HepG2 (cell line): ENCODE results near the gene TMEM223. TPM values are rescaled to one million over a fixed set of nuclear protein-coding genes. Genes with fewer than 3 reads are reported as not detected.

Experiments used
- CC2D1A ChIP-seq: sonication (generic); formaldehyde crosslinking; IDR thresholded peaks from 2 replicates; pipeline ENCODE4 v1.8.1; 2023; ENCODE audit warnings: mild to moderate bottlenecking, missing genetic modification reagents
- CHD2 ChIP-seq: IDR thresholded peaks from 2 replicates; pipeline ENCODE4 v1.6.1; 2011; ENCODE audit warnings: low read depth, low read length, improper control_type of control experiment
- GFI1 ChIP-seq: sonication (generic); formaldehyde crosslinking; IDR thresholded peaks from 2 replicates; pipeline ENCODE4 v1.5.0; 2020; ENCODE audit warnings: missing genetic modification reagents, mild to moderate bottlenecking, borderline replicate concordance
- HHEX ChIP-seq: IDR thresholded peaks from 2 replicates; pipeline ENCODE4 v1.6.1; 2016; ENCODE audit warnings: control low read depth
- HOXD1 ChIP-seq: sonication (generic); formaldehyde crosslinking; IDR thresholded peaks from 2 replicates; pipeline ENCODE4 v1.5.0; 2020; ENCODE audit warnings: missing genetic modification reagents
- MXD4 ChIP-seq: IDR thresholded peaks from 2 replicates; pipeline ENCODE4 v1.6.1; 2016; ENCODE audit warnings: mild to moderate bottlenecking, missing biosample characterization, missing genetic modification reagents
- PAX8 ChIP-seq: sonication (generic); formaldehyde crosslinking; IDR thresholded peaks from 2 replicates; pipeline ENCODE4 v1.8.0; 2022; ENCODE audit warnings: mild to moderate bottlenecking, missing genetic modification reagents, borderline replicate concordance
- RXRB ChIP-seq: IDR thresholded peaks from 2 replicates; pipeline ENCODE4 v1.6.1; 2016; ENCODE audit warnings: borderline replicate concordance, missing genetic modification reagents, missing compliant biosample characterization
- SATB2 ChIP-seq: sonication (generic); formaldehyde crosslinking; IDR thresholded peaks from 2 replicates; pipeline ENCODE4 v1.5.0; 2020; ENCODE audit warnings: missing genetic modification reagents
- SOX6 ChIP-seq, 2 experiments: fragments of 450-650 bp in 1 of 2; sonication (generic) in 1 of 2; formaldehyde crosslinking in 1 of 2; IDR thresholded peaks; 2 replicates each; pipeline versions ENCODE4 v1.4.0 to v1.6.1; 2017 to 2020; ENCODE audit warnings: antibody characterized with exemption in 1 of 2, mild to moderate bottlenecking in 1 of 2, missing genetic modification reagents in 1 of 2
- U2AF1 ChIP-seq: fragments of 200-400 bp; formaldehyde crosslinking; optimal IDR thresholded peaks from 2 replicates; pipeline ENCODE3; 2017; ENCODE audit warnings: mild to moderate bottlenecking, low read depth, low read length
- YY1 ChIP-seq: IDR thresholded peaks from 2 replicates; pipeline ENCODE4 v1.6.1; 2011; ENCODE audit warnings: low read length, low read depth, moderate library complexity, mild to moderate bottlenecking; ENCODE audit not compliant: insufficient read depth, insufficient replicate concordance
- ZMYM3 ChIP-seq: sonication (generic); formaldehyde crosslinking; IDR thresholded peaks from 2 replicates; pipeline ENCODE4 v1.5.1; 2020; ENCODE audit warnings: mild to moderate bottlenecking, missing genetic modification reagents
- ZNF138 ChIP-seq: sonication (generic); formaldehyde crosslinking; IDR thresholded peaks from 2 replicates; pipeline ENCODE4 v1.5.0; 2020; ENCODE audit warnings: mild to moderate bottlenecking, low read depth, missing genetic modification reagents
- polyA plus RNA-seq, 8 experiments: library from polyadenylated mRNA; depleted of rRNA in 3 of 8; stranded (reverse) in 7 of 8; unstranded in 1 of 8; fragments of >200 nt; fragmentation: Illumina TruSeq in 4 of 8; extraction: Trizol in 4 of 8; gene quantifications; 2 replicates each; pipeline versions ENCODE4 v1.2.1 to v1.2.3, GENCODE V29; 2011 to 2016; ENCODE audit warnings: low read depth in 4 of 8, missing spikeins in 1 of 8, mixed read lengths in 1 of 8; ENCODE audit not compliant: insufficient read depth in 1 of 8
- total RNA-seq, 5 experiments: library from RNA; depleted of rRNA; stranded (reverse); fragments of >200 nt; fragmentation: Illumina TruSeq; extraction: Trizol; gene quantifications; 2 replicates each; pipeline ENCODE4 v1.2.3, GENCODE V29; 2016; ENCODE audit warnings: low read depth in 1 of 5
- TF ChIP-seq, protein P1 (sequence below), 2 experiments: IDR thresholded peaks; 2 replicates each; pipeline ENCODE4 v1.6.1; 2011 to 2012; ENCODE audit warnings: low read length in 2 of 2, borderline replicate concordance in 1 of 2, low read depth in 1 of 2, mild to moderate bottlenecking in 1 of 2, moderate library complexity in 1 of 2
- TF ChIP-seq, protein P2 (sequence below): sonication (generic); formaldehyde crosslinking; IDR thresholded peaks from 2 replicates; pipeline ENCODE4 v1.4.0; 2020; ENCODE audit warnings: missing genetic modification reagents
- TF ChIP-seq, protein P3 (sequence below): sonication (generic); formaldehyde crosslinking; IDR thresholded peaks from 2 replicates; pipeline ENCODE4 v1.4.0; 2020; ENCODE audit warnings: missing genetic modification reagents, borderline replicate concordance
- TF ChIP-seq, protein P4 (sequence below): sonication (generic); formaldehyde crosslinking; conservative IDR thresholded peaks from 2 replicates; pipeline ENCODE4 v1.5.0; 2020; ENCODE audit warnings: missing genetic modification reagents

The TMEM223 gene
- total and polyA plus RNA-seq, 2 of the 13 experiments (the other 11 are each of a cell fraction or from before 2014, with no cell fraction given) = 19.5 to 24.9 TPM

DNA sequence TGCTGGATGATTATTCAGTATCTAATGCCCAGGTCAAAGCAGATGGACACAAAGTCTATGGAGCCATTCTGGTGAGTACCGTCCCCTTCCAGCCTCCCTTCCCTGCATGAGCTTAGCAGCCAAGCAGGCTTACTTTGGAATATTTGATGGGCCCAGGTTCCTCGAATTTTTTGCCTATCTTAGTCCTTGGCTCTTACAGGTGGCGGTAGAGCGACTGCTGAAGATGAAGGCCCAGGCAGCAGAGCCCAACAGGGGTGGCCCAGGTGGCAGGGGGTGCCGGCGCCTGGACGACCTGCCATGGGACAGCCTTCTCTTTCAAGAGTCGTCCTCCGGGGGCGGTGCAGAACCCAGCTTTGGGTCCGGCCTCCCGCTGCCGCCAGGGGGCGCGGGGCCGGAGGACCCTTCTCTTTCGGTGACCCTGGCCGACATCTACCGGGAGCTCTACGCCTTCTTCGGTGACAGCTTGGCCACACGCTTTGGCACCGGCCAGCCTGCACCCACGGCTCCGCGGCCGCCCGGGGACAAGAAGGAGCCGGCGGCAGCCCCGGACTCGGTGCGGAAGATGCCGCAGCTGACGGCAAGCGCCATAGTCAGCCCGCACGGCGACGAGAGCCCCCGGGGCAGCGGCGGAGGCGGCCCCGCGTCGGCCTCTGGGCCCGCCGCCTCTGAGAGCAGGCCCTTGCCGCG lies 5.3 kb downstream of the TMEM223 start (continued):
- TF ChIP-seq MXD4 (CRISPR knock-in tag) (peak; percentile 5; the same call in 1 of the 2 replicates), ZNF138 (CRISPR knock-in tag) (0 out of 2 replicates have a peak, but pooled peaks have one; percentile 52), HHEX (CRISPR knock-in tag) (no peak), YY1 (peak; percentile 55), CC2D1A (CRISPR knock-in tag) (no peak), GFI1 (CRISPR knock-in tag) (no peak), SOX6 (IDR thresholded peaks at IDR 0.05) (no peak), SOX6 (CRISPR knock-in tag; IDR thresholded peaks at IDR 0.05) (no peak), PAX8 (no peak), ZMYM3 (0 out of 2 replicates have a peak, but pooled peaks have one; percentile 9), HOXD1 (CRISPR knock-in tag) (peak; percentile 49; the same call in 1 of the 2 replicates), U2AF1 (no peak), RXRB (CRISPR knock-in tag) (peak; percentile 69), SATB2 (CRISPR knock-in tag) (0 out of 2 replicates have a peak, but pooled peaks have one; percentile 7), CHD2 (no peak)
- TF ChIP-seq, protein P1, sequence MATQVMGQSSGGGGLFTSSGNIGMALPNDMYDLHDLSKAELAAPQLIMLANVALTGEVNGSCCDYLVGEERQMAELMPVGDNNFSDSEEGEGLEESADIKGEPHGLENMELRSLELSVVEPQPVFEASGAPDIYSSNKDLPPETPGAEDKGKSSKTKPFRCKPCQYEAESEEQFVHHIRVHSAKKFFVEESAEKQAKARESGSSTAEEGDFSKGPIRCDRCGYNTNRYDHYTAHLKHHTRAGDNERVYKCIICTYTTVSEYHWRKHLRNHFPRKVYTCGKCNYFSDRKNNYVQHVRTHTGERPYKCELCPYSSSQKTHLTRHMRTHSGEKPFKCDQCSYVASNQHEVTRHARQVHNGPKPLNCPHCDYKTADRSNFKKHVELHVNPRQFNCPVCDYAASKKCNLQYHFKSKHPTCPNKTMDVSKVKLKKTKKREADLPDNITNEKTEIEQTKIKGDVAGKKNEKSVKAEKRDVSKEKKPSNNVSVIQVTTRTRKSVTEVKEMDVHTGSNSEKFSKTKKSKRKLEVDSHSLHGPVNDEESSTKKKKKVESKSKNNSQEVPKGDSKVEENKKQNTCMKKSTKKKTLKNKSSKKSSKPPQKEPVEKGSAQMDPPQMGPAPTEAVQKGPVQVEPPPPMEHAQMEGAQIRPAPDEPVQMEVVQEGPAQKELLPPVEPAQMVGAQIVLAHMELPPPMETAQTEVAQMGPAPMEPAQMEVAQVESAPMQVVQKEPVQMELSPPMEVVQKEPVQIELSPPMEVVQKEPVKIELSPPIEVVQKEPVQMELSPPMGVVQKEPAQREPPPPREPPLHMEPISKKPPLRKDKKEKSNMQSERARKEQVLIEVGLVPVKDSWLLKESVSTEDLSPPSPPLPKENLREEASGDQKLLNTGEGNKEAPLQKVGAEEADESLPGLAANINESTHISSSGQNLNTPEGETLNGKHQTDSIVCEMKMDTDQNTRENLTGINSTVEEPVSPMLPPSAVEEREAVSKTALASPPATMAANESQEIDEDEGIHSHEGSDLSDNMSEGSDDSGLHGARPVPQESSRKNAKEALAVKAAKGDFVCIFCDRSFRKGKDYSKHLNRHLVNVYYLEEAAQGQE (IDR thresholded peaks at IDR 0.05; ENCODE audit: borderline replicate concordance in 1 of 2, low read depth in 1 of 2, low read length in 2 of 2) = 0 out of 4 replicates have a peak, but pooled peaks of 1 of the 2 experiments have one; percentile 9
- TF ChIP-seq, protein P2, sequence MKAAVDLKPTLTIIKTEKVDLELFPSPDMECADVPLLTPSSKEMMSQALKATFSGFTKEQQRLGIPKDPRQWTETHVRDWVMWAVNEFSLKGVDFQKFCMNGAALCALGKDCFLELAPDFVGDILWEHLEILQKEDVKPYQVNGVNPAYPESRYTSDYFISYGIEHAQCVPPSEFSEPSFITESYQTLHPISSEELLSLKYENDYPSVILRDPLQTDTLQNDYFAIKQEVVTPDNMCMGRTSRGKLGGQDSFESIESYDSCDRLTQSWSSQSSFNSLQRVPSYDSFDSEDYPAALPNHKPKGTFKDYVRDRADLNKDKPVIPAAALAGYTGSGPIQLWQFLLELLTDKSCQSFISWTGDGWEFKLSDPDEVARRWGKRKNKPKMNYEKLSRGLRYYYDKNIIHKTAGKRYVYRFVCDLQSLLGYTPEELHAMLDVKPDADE (CRISPR knock-in tag) = 0 out of 2 replicates have a peak, but pooled peaks have one; percentile 3
- TF ChIP-seq, protein P3, sequence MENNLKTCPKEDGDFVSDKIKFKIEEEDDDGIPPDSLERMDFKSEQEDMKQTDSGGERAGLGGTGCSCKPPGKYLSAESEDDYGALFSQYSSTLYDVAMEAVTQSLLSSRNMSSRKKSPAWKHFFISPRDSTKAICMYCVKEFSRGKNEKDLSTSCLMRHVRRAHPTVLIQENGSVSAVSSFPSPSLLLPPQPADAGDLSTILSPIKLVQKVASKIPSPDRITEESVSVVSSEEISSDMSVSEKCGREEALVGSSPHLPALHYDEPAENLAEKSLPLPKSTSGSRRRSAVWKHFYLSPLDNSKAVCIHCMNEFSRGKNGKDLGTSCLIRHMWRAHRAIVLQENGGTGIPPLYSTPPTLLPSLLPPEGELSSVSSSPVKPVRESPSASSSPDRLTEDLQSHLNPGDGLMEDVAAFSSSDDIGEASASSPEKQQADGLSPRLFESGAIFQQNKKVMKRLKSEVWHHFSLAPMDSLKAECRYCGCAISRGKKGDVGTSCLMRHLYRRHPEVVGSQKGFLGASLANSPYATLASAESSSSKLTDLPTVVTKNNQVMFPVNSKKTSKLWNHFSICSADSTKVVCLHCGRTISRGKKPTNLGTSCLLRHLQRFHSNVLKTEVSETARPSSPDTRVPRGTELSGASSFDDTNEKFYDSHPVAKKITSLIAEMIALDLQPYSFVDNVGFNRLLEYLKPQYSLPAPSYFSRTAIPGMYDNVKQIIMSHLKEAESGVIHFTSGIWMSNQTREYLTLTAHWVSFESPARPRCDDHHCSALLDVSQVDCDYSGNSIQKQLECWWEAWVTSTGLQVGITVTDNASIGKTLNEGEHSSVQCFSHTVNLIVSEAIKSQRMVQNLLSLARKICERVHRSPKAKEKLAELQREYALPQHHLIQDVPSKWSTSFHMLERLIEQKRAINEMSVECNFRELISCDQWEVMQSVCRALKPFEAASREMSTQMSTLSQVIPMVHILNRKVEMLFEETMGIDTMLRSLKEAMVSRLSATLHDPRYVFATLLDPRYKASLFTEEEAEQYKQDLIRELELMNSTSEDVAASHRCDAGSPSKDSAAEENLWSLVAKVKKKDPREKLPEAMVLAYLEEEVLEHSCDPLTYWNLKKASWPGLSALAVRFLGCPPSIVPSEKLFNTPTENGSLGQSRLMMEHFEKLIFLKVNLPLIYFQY (CRISPR knock-in tag) = peak; percentile 78; the same call in 1 of the 2 replicates
- TF ChIP-seq, protein P4, sequence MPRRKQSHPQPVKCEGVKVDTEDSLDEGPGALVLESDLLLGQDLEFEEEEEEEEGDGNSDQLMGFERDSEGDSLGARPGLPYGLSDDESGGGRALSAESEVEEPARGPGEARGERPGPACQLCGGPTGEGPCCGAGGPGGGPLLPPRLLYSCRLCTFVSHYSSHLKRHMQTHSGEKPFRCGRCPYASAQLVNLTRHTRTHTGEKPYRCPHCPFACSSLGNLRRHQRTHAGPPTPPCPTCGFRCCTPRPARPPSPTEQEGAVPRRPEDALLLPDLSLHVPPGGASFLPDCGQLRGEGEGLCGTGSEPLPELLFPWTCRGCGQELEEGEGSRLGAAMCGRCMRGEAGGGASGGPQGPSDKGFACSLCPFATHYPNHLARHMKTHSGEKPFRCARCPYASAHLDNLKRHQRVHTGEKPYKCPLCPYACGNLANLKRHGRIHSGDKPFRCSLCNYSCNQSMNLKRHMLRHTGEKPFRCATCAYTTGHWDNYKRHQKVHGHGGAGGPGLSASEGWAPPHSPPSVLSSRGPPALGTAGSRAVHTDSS (CRISPR knock-in tag) = no peak
